Lung (tissue), 12 donors: ENCODE measurements around the gene PREPL. TPM values are rescaled to one million over a fixed set of nuclear protein-coding genes. Genes with fewer than 3 reads are reported as not detected.

Experiments used
- ATAC-seq: fragments of 200-7000 bp; cut with Tn5 transposase; one replicate; pipeline ENCODE4 v1.9.1; 2020; ENCODE audit warnings: moderate number of reproducible peaks; ENCODE audit not compliant: insufficient read depth, low FRiP score
- DNase-seq, 3 donors: peaks; one replicate each; pipeline ENCODE4 v3.0.0-alpha.2; 2013 to 2017
- H3K27ac ChIP-seq, 2 donors: one replicate each; pipeline ENCODE4 v1.5.1; 2013; ENCODE audit warnings: mild to moderate bottlenecking in 2 of 2, moderate library complexity in 2 of 2, control low read depth in 1 of 2, inconsistent platforms in 1 of 2, low read depth in 1 of 2, low read length in 1 of 2
- H3K27me3 ChIP-seq, 3 donors: one replicate each; pipeline ENCODE4 v1.5.1; 2013; ENCODE audit warnings: low read length in 2 of 3; ENCODE audit not compliant: control insufficient read depth in 3 of 3, insufficient read depth in 3 of 3
- H3K36me3 ChIP-seq, 4 donors: one replicate each; pipeline ENCODE4 v1.5.1; 2013; ENCODE audit warnings: low read length in 4 of 4, mild to moderate bottlenecking in 1 of 4, moderate library complexity in 1 of 4; ENCODE audit not compliant: control insufficient read depth in 4 of 4, insufficient read depth in 4 of 4
- H3K4me1 ChIP-seq, 5 donors: one replicate each; pipeline ENCODE4 v1.5.1; 2013; ENCODE audit warnings: low read length in 5 of 5, mild to moderate bottlenecking in 2 of 5, moderate library complexity in 1 of 5; ENCODE audit not compliant: control insufficient read depth in 5 of 5, insufficient read depth in 5 of 5
- H3K4me3 ChIP-seq: one replicate; pipeline ENCODE4 v1.5.1; 2013; ENCODE audit warnings: mild to moderate bottlenecking, control low read depth, moderate library complexity
- H3K9ac ChIP-seq, 2 donors: one replicate each; pipeline ENCODE4 v1.5.1; 2013; ENCODE audit warnings: low read length in 2 of 2, control low read depth in 1 of 2; ENCODE audit not compliant: insufficient read depth in 1 of 2
- H3K9me3 ChIP-seq, 4 donors: one replicate each; pipeline ENCODE4 v1.5.1; 2013; ENCODE audit warnings: low read length in 3 of 4, mild to moderate bottlenecking in 1 of 4, moderate library complexity in 1 of 4; ENCODE audit not compliant: control insufficient read depth in 4 of 4, insufficient read depth in 3 of 4
- CTCF ChIP-seq: IDR thresholded peaks from 2 replicates; pipeline ENCODE4 v1.5.1; 2012; ENCODE audit warnings: mild to moderate bottlenecking; ENCODE audit errors: control extremely low read depth, extremely low read depth
- WGBS, 2 donors: extraction: QIAGEN DNeasy Blood & Tissue Kit; methylation state at CpG; one replicate each; pipeline ENCODE4 v1.1.7; 2013; 5-methylcytosine and 5-hydroxymethylcytosine counted together
- polyA plus RNA-seq, 2 donors: library from polyadenylated mRNA; stranded (reverse); fragments of 200-250 nt; gene quantifications; one replicate each; pipeline ENCODE4 v1.2.1, GENCODE V29; 2013
- total RNA-seq, 2 donors: library from RNA; depleted of rRNA in 1 of 2; stranded (reverse); fragments of >200 nt in 1 of 2; gene quantifications; one replicate each; pipeline ENCODE4 v1.2.1, GENCODE V29; 2014 to 2021
- donor health status: control.
- donor health status: control.
- donor health status: Bipolar disorder and iron deficiency.
- donor health status: healthy.
- donor health status: DM: yes; HTN: yes; CAD: no.

Gene PREPL
- total and polyA plus RNA-seq, 4 donors: 8.3 to 101 (median 28.4) TPM

GRCh38 chr2:44347526-44347925, 13.8 kb downstream of the PREPL start:
- Histone ChIP-seq H3K4me1 (peaks cover 0 to 20% (median 13%) of the 10 kb centered on the region in 5 donors), H3K27ac (no peak overlapping the region), H3K27me3 (no peaks in the 10 kb centered on the region), H3K9me3 (no peaks in the 10 kb centered on the region), H3K9ac (no peak overlapping the region), H3K36me3 (peaks cover 1 to 11% (median 6%) of the 10 kb centered on the region in 4 donors), H3K4me3 (no peak overlapping the region)
- peak in 2 of 3 donors; percentile 93 for DNase-seq
- ATAC-seq: no peak
- 48 to 84% methylated on average over 2 of the region's 2 CpGs for WGBS, 2 donors
- TF ChIP-seq CTCF: no peak

- Histone ChIP-seq H3K9me3 (no peaks in the 10 kb centered on the region), H3K9ac (no peak overlapping the region), H3K27ac (no peak overlapping the region), H3K27me3 (no peaks in the 10 kb centered on the region), H3K4me1 (peaks cover 0 to 5% (median 0%) of the 10 kb centered on the region in 5 donors), H3K36me3 (peaks cover 5 to 36% (median 14%) of the 10 kb centered on the region in 4 donors), H3K4me3 (no peak overlapping the region)
- DNase-seq (peak in 2 of 3 donors; percentile 21 to 36), ATAC-seq (no peak)
- no peak for TF ChIP-seq CTCF
- 92 to 100% methylated on average over 1 of the region's 1 CpG for WGBS, 2 donors
These were observed 18.4 kb downstream of the PREPL start for GRCh38 chr2:44342854-44343253.

- no peaks in the 10 kb centered on the region for H3K27me3 ChIP-seq
- no peak overlapping the region for H3K27ac ChIP-seq
- no peak overlapping the region for H3K9ac ChIP-seq
- peaks cover 14 to 50% (median 27%) of the 10 kb centered on the region in 4 donors for H3K36me3 ChIP-seq
- H3K4me1 ChIP-seq: peaks cover 0 to 5% (median 2%) of the 10 kb centered on the region in 5 donors
- ATAC-seq (no peak), DNase-seq (no peak)
- no peak for TF ChIP-seq CTCF
- H3K4me3 ChIP-seq: no peak overlapping the region
- WGBS, 2 donors: 93 to 97% methylated on average over 2 of the region's 2 CpGs
- H3K9me3 ChIP-seq: no peaks in the 10 kb centered on the region
These were observed 25.3 kb downstream of the PREPL start for GRCh38 chr2:44335806-44336538.
